HepG2 (cell line): ENCODE results near the gene ZFAND2B. TPM values are rescaled to one million over a fixed set of nuclear protein-coding genes. Genes with fewer than 3 reads are reported as not detected.

Experiments
- ARID2 ChIP-seq: sonication (generic); formaldehyde crosslinking; IDR thresholded peaks from 2 replicates; pipeline ENCODE4 v1.8.1; 2022; ENCODE audit warnings: mild to moderate bottlenecking, missing genetic modification reagents, borderline replicate concordance
- CBFB ChIP-seq: sonication (generic); formaldehyde crosslinking; IDR thresholded peaks from 2 replicates; pipeline ENCODE4 v1.4.0; 2020; ENCODE audit warnings: missing genetic modification reagents
- FOXA3 ChIP-seq: IDR thresholded peaks from 2 replicates; pipeline ENCODE4 v1.6.1; 2016; ENCODE audit warnings: missing genetic modification reagents, missing compliant biosample characterization
- HIVEP1 ChIP-seq: sonication (generic); formaldehyde crosslinking; IDR thresholded peaks from 2 replicates; pipeline ENCODE4 v1.4.0; 2020; ENCODE audit warnings: mild to moderate bottlenecking, missing genetic modification reagents
- KAT7 ChIP-seq: IDR thresholded peaks from 2 replicates; pipeline ENCODE4 v1.6.1; 2018; ENCODE audit warnings: borderline replicate concordance, missing compliant biosample characterization
- KLF9 ChIP-seq: IDR thresholded peaks from 2 replicates; pipeline ENCODE4 v1.6.1; 2016; ENCODE audit warnings: low read depth
- MBNL3 ChIP-seq: fragments of 250-450 bp; sonication (Bioruptor Pico); conservative IDR thresholded peaks from 2 replicates; pipeline ENCODE4 v1.8.0; 2022; ENCODE audit warnings: mild to moderate bottlenecking, inconsistent platforms
- MEF2D ChIP-seq: sonication (generic); formaldehyde crosslinking; IDR thresholded peaks from 2 replicates; pipeline ENCODE4 v1.5.1; 2020; ENCODE audit warnings: mild to moderate bottlenecking, missing genetic modification reagents
- MTA1 ChIP-seq: sonication (generic); formaldehyde crosslinking; IDR thresholded peaks from 2 replicates; pipeline ENCODE4 v1.4.0; 2020; ENCODE audit warnings: missing genetic modification reagents, mild to moderate bottlenecking, borderline replicate concordance
- MXD4 ChIP-seq: IDR thresholded peaks from 2 replicates; pipeline ENCODE4 v1.6.1; 2016; ENCODE audit warnings: mild to moderate bottlenecking, missing biosample characterization, missing genetic modification reagents
- NCOA2 ChIP-seq: sonication (generic); formaldehyde crosslinking; IDR thresholded peaks from 2 replicates; pipeline ENCODE4 v1.8.0; 2022; ENCODE audit warnings: inconsistent platforms
- PTBP1 ChIP-seq: fragments of 200-400 bp; formaldehyde crosslinking; IDR thresholded peaks from 2 replicates; pipeline ENCODE4 v1.6.1; 2018; ENCODE audit warnings: low read length, low read depth; ENCODE audit not compliant: poor library complexity, severe bottlenecking
- SCMH1 ChIP-seq: sonication (generic); formaldehyde crosslinking; IDR thresholded peaks from 2 replicates; pipeline ENCODE4 v1.9.0; 2021; ENCODE audit warnings: missing genetic modification reagents, mild to moderate bottlenecking, borderline replicate concordance
- SNAPC4 ChIP-seq: sonication (generic); formaldehyde crosslinking; IDR thresholded peaks from 2 replicates; pipeline ENCODE4 v1.4.0; 2020; ENCODE audit warnings: mild to moderate bottlenecking, missing genetic modification reagents
- ZBTB7A ChIP-seq: sonication (generic); formaldehyde crosslinking; IDR thresholded peaks from 2 replicates; pipeline ENCODE4 v1.8.0; 2022; ENCODE audit warnings: mild to moderate bottlenecking, missing genetic modification reagents
- ZC3H4 ChIP-seq: sonication (generic); formaldehyde crosslinking; IDR thresholded peaks from 2 replicates; pipeline ENCODE4 v1.4.0; 2020; ENCODE audit warnings: missing genetic modification reagents, borderline replicate concordance
- ZEB1 ChIP-seq: IDR thresholded peaks from 2 replicates; pipeline ENCODE4 v1.6.1; 2012; ENCODE audit warnings: mild to moderate bottlenecking, low read depth, inconsistent platforms; ENCODE audit not compliant: insufficient replicate concordance
- ZNF12 ChIP-seq: sonication (generic); formaldehyde crosslinking; IDR thresholded peaks from 2 replicates; pipeline ENCODE4 v1.5.0; 2020; ENCODE audit warnings: missing genetic modification reagents
- ZNF292 ChIP-seq: sonication (generic); formaldehyde crosslinking; IDR thresholded peaks from 2 replicates; pipeline ENCODE4 v1.8.1; 2022; ENCODE audit warnings: mild to moderate bottlenecking, low read depth, missing genetic modification reagents, borderline replicate concordance
- ZNF350 ChIP-seq: sonication (generic); formaldehyde crosslinking; IDR thresholded peaks from 2 replicates; pipeline ENCODE4 v1.4.0; 2020; ENCODE audit warnings: mild to moderate bottlenecking, low read depth, missing genetic modification reagents, borderline replicate concordance
- ZNF44 ChIP-seq: sonication (generic); formaldehyde crosslinking; IDR thresholded peaks from 2 replicates; pipeline ENCODE4 v1.5.1; 2020; ENCODE audit warnings: mild to moderate bottlenecking, missing genetic modification reagents
- ZNF460 ChIP-seq: sonication (generic); formaldehyde crosslinking; IDR thresholded peaks from 2 replicates; pipeline ENCODE4 v1.5.1; 2020; ENCODE audit warnings: missing genetic modification reagents, mild to moderate bottlenecking, borderline replicate concordance
- ZNF773 ChIP-seq: sonication (generic); formaldehyde crosslinking; IDR thresholded peaks from 2 replicates; pipeline ENCODE4 v1.4.0; 2020; ENCODE audit warnings: missing genetic modification reagents, borderline replicate concordance
- ZNF775 ChIP-seq: sonication (generic); formaldehyde crosslinking; IDR thresholded peaks from 2 replicates; pipeline ENCODE4 v1.4.0; 2020; ENCODE audit warnings: missing genetic modification reagents, mild to moderate bottlenecking, moderate library complexity, borderline replicate concordance
- ZNF83 ChIP-seq: sonication (generic); formaldehyde crosslinking; IDR thresholded peaks from 2 replicates; pipeline ENCODE4 v1.4.0; 2020; ENCODE audit warnings: missing genetic modification reagents, mild to moderate bottlenecking, borderline replicate concordance
- polyA plus RNA-seq, 8 experiments: library from polyadenylated mRNA; depleted of rRNA in 3 of 8; stranded (reverse) in 7 of 8; unstranded in 1 of 8; fragments of >200 nt; fragmentation: Illumina TruSeq in 4 of 8; extraction: Trizol in 4 of 8; gene quantifications; 2 replicates each; pipeline versions ENCODE4 v1.2.1 to v1.2.3, GENCODE V29; 2011 to 2016; ENCODE audit warnings: low read depth in 4 of 8, missing spikeins in 1 of 8, mixed read lengths in 1 of 8; ENCODE audit not compliant: insufficient read depth in 1 of 8
- total RNA-seq, 5 experiments: library from RNA; depleted of rRNA; stranded (reverse); fragments of >200 nt; fragmentation: Illumina TruSeq; extraction: Trizol; gene quantifications; 2 replicates each; pipeline ENCODE4 v1.2.3, GENCODE V29; 2016; ENCODE audit warnings: low read depth in 1 of 5

Gene ZFAND2B
- total and polyA plus RNA-seq, 2 of the 13 experiments (the other 11 are each of a cell fraction or from before 2014, with no cell fraction given), result 53.3 to 115 TPM

- TF ChIP-seq ZBTB7A (peak; percentile 98), ZNF44 (peak; percentile 83; the same call in 1 of the 2 replicates), PTBP1 (peak; percentile 73), MXD4 (CRISPR knock-in tag) (0 out of 2 replicates have a peak, but pooled peaks have one; percentile 41), ZNF83 (CRISPR knock-in tag) (peak; percentile 57; the same call in 1 of the 2 replicates), KLF9 (CRISPR knock-in tag) (0 out of 2 replicates have a peak, but pooled peaks have one; percentile 14), MTA1 (peak; percentile 93; the same call in 1 of the 2 replicates), FOXA3 (CRISPR knock-in tag) (0 out of 2 replicates have a peak, but pooled peaks have one; percentile 6), ARID2 (peak; percentile 80; the same call in 1 of the 2 replicates), KAT7 (CRISPR knock-in tag) (peak; percentile 76; the same call in 1 of the 2 replicates), ZNF350 (CRISPR knock-in tag) (0 out of 2 replicates have a peak, but pooled peaks have one; percentile 59), ZNF773 (CRISPR knock-in tag) (no peak), ZNF12 (CRISPR knock-in tag) (peak; percentile 18; the same call in 1 of the 2 replicates), CBFB (CRISPR knock-in tag) (0 out of 2 replicates have a peak, but pooled peaks have one; percentile 32), SNAPC4 (CRISPR knock-in tag) (0 out of 2 replicates have a peak, but pooled peaks have one; percentile 11), NCOA2 (CRISPR knock-in tag) (no peak), ZEB1 (peak; percentile 21), SCMH1 (CRISPR knock-in tag) (no peak), ZC3H4 (CRISPR knock-in tag) (0 out of 2 replicates have a peak, but pooled peaks have one; percentile 41), ZNF775 (CRISPR knock-in tag) (0 out of 2 replicates have a peak, but pooled peaks have one; percentile 16), ZNF292 (CRISPR knock-in tag) (peak; percentile 51; the same call in 1 of the 2 replicates), HIVEP1 (CRISPR knock-in tag) (0 out of 2 replicates have a peak, but pooled peaks have one; percentile 13), MBNL3 (CRISPR knock-in tag) (no peak), ZNF460 (CRISPR knock-in tag) (no peak), MEF2D (CRISPR knock-in tag) (0 out of 2 replicates have a peak, but pooled peaks have one; percentile 6)
Observed at GRCh38 chr2:219175928-219176817, 30.4 kb upstream of the ZFAND2B start (continued).
